NCI-H1930 (cell line): Measurements from ENCODE around the gene CCDC194.
"Not testable (repeated sequence)": the region's sequence is repeated elsewhere in the genome, so short reads cannot be mapped to it uniquely, and the experiment has no call there.

Experiments
- DNase-seq, 2 experiments: peaks; one replicate each; lab custom pipeline; 2025; lab: John Stamatoyannopoulos, UW

The CCDC194 gene

DNA sequence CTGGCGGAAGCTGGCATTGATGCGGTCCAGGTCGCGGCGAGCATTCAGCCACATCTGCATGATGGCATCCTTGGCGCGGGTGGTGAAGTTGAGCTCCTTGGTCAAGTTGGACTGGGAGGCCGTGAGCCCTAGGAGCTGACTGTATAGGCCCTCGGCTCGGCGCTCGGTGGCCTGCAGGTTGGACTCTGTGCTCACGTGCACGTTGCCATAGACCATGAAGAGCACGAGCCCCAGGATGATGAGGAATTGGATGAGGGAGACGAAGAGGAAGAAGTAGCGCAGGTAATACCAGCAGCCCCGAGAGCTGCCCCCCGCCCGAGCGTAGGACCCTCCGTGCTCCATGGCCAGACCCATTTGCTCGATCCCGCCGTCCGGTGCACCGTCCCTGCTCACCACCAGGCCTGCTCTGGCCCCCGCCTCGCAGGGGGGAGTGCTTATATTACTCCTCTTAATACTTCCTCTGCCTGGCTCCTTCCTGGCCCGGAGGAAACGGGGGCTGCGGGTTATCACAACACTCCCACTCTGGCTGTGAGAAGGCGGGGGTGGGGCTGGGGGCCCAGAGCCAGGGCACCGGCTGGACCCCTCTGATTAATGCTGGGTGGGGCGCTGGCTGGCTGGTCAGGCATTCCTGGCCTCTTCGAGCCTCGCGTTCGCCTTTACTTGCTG lies 16.9 kb downstream of the CCDC194 start, which contains the start of gene PLVAP:
Gene PLVAP (minus strand): TSS at position 408 of the 666 bp plus-strand sequence. CDS start 54 bp downstream, at position 354.
- DNase-seq = no peak

DNA sequence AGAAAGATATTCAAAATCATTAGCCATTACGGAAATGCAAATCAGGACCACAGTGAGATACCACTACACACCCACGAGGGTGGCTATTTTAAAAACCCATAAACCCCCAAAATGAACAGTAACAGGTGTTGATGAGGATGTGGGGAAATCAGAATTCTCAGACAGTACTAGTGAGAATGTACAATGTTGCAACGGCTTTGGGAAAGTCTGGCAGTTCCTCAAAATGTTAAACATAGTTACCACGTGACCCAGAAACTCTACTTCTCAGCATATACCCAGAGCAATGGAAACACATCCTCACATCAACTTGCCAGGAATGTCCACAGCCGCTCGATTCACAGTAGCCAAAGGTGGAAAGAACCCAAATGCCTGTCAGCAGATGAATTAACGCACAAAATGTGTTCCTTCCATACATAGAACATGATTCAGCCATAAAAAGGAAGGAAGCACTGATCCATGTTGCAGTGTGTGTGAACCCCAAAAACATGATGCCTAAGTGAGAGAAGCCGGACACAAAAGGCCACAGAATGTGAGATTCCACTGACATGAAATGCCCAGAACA lies 23.9 kb downstream of the CCDC194 start:
- DNase-seq = no peak

DNA sequence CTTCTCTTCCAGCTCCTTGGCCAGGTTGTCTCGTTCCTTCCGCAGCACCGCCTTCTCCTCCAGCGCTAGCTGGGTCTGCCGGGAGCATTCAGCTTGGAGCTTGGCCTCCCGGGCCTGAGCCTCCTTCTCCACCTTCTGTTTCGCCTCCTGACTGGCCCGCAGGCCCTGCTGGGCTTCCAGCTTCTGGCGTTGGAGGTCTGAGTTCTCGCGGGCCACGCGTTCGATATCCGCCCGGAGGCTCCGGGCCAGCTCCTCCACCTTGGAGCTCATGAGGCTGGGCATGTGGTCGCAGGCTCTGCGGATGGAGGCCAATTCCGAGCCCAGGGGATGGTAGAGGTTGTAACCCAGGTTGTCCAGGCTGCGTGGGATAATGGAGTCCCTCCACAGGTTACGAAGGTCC lies 28.6 kb downstream of the CCDC194 start:
- no peak for DNase-seq

DNA sequence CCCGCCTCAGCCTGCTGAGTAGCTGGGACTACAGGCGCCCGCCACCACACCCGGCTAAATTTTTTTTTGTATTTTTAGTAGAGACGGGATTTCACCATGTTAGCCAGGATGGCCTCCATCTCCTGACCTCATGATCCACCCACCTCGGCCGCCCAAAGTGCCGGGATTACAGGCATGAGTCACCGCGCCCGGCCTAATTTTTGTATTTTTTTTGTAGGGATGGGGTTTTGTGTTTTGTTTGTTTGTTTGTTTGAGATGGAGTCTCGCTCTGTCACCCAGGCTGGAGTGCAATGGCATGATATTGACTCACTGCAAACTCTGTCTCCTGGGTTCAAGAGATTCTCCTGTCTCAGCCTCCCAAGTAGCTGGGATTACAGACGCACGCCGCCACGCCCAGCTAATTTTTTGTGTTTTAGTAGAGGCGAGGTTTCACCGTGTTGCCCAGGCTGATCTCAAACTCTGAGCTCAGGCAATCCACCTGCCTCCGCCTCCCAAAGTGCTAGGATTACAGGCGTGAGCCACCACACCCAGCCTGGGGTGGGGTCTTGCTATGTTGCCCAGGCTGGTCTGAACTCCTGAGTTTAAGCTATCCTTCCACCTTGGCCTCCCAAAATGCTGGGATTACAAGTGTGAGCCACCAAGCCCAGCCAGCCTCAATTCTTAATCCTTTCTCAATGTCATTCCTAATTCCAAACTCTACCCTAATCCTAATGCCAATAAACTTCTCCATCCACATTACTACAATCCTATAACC lies 30.0 kb downstream of the CCDC194 start:
- not testable (repeated sequence) for DNase-seq

DNA sequence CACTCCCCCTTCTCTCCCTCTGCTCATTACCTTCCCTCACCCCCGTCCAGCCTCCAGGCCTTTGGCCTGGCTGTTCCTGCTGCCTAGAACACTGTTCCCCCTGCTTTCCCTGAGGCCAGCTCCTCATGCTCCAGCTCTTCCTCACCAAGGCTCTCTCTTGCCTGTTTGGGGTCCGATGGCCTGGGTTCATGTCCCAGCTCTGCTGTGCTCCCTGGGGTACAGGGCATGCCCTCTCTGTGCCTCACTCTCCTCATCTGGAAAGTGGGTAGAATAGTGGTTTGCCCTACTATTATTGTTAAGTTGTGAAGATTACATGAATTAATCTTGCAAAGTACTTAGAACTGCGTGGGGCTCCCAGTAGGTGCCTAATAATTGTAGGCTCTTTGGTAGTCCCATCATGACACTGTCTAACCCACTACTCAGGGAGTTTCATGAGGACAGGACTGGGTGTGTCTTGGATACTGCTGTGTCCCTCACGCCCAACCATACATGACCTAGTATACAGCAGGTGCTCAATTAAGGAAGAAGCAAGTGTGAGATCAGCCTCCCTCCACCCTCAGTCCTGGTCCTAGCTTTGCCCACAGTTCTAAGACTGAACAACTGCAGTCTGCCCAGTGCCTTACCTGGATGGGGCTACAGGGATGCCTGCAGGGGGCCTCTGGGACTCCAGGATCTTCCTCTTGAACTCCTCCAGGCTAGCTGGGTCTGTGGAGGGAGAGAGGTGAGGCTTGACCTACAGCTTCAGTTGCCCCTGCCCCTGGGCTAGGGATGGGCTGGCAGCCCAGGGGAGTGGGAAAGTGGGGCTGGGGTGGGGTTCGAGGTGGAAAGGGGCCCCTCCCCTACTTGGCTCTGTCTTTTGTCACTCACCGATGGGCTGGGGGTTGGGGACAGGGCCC lies 33.8 kb downstream of the CCDC194 start:
- no peak for DNase-seq

DNA sequence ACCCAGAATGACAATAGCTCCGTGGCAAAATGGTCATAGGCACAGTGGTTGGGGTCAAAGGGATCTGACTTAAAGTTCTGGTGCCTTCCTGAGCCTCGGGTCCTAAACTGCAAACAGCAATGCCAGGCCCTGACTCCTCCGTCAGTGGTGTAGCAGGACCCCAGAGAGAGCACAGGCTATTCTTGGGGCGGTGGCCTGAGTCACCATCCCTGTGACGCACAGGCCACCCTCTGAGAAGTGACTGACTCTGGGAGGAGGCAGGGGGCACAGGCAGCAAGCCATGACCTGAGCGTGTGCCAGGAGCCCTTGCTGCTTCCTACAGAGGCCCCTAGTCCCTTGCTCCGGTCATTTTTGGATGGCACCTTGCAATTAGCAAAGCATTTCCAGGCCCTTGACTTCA lies 35.6 kb downstream of the CCDC194 start:
- DNase-seq = no peak

DNA sequence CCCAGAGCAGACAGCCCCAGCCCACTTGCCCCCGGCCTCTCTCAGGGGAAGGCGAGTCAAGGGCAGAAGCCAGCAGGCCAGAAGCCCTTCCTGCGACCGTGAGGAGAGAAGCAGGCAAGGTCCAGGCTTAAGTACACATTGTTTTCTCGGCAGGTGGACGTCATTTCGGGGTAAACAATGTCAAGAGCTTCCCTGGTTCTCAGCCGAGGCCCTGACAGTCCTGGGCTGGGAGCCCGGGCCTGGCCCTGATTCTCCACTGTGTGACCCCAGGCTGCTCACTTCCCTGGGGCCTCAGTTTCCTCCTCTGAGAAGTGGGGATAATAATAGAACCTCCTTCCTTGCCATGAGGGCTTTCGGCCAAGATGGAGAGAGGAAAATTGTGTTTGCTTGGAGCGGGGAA lies 36.3 kb downstream of the CCDC194 start:
- DNase-seq = no peak

DNA sequence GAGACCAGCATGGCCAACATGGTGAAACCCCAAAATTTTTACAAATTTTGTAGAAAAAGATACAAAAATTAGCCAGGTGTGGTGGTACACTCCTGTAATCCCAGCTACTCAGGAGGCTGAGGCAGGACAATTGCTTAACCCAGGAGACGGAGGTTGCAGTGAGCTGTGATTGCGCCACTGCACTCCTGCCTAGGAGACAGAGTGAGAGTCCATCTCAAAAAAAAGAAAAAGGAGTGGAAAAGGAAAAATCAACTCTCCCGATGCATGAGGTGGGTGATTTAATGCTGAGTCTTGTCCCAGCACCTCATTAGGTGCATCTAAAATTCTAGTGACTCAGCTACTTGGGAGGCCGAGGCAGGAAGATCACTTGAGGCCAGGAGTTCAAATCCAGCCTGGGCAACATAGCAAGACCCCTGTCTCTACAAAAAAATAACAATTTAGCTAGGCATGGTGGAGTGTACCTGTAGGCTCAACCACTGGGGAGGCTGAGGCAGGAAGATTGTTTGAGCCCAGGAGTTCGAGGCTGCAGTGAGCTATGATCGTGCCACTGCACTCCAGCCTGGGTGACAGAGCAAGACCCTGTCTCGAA lies 36.8 kb downstream of the CCDC194 start:
- no peak for DNase-seq

DNA sequence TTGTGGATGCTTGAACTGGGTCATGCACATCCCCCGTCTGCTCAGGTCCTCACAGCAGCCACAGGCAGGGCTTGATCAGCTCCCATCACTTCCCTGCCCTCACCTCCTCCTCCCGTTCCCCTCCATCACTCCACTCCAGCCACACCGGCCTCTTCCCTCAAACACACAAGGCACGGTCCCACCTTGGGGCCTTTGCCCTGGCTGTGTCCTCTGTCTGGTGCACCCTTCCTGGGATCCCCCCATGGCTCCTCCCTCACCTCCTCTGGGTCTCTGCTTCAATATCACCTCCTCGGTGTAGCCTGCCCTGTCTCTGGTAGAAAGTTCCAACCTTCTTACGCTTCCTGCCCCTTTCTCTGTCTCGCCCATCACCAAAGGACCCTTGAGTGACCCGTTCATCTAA lies 40.6 kb downstream of the CCDC194 start:
- DNase-seq = no peak

DNA sequence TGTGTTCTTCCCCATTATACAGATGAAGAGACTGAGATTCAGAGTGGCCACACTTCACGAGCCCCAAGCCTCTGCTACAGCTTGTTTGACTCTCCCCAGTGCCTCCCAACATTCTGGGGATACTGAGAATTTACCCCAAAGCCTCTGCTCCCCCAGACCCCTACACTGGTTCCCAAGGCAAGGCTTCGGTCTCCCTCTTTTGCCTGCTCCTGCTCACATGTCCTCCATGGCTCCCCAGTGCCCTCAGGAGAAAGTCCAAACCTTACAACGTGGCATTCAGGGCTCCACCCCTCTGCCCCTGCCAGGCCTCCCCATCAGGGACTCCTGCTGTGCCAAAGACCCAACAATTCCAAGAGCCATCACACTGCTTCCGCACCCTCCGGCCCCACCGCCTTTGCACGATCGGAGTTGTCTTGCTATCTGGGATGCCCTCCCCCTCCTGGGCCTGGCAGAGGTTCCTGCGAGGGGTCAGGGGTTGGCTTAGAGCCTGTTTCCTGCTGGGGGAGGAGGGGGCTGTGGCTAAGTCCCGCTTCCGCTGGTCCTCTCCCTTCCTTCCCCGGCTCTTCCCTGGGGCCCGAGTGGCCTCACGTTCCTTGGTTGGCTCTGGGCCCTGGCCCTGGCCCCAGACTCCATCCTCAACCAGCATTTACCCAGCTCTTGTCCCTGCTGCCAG lies 41.3 kb downstream of the CCDC194 start:
- no peak for DNase-seq

DNA sequence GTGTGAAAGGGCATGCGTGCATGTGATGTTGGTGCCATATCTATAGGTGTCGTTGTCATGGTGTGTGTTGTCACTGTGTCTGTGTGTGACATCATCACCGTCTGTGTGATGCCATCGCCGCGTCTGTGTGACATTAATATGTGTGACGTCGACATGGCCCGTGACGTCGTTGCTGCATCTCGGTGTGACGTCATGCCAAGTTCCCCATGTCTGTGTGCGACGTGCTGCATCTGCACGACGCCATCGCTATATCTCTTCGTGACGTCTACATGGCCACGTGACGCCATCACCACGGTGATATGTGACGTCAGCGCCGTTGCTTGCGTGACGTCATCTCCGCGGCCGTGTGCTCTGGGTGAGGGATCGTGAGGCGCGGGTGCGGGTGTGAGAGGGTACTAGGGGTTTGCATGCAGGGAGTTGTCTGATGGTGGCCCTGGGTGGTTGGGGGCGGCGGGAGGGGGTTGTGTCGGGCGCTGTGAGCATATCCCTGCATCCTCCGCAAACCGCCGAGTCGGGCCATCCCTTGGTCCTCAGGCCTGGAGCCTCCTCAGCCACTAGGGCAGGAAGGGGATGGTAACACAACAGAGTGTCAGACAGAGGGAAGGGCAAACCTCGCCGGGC lies 42.1 kb downstream of the CCDC194 start:
- DNase-seq = peak in 1 of 2 experiments; percentile 8

DNA sequence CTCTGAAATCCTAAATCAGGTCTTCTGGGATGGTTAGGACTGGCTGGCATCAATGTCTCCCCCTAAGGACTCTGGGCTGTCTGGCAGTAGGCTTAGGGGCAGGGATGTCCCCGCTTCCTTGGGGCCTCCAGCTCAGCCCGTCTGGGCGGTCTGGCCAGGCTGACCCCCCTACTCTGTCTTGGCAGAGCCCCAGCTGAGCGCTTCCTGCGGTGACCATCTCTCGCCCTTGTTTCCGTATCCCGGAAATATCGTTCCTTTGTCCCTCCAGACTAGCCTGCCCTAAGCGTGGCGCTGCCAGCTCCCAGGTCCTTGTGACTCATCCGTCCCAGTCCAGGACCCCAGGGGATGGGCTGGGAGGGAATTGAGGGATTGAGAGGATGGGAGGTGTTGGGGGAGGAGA lies 45.3 kb downstream of the CCDC194 start:
- peak in 1 of 2 experiments; percentile 17 for DNase-seq

DNA sequence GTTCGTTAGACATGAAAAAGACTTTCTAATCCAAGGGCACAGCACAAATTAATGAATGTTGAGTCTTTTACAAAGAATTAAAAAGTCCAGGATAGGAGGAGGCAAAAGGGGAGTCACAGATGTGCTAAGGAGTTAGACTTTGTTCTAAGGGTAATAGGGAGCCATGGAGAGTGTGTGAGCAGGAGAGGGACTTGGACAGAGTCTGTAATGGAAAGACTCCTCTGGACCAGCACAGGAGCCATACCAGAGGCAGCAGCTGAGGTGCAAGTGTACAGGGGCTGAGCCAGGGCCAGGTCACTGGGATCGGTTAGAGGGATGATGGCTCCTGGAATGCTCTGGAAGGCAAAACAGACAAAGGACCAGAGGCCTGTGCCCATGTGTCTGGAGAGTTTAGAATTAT lies 46.1 kb downstream of the CCDC194 start:
- DNase-seq = no peak

DNA sequence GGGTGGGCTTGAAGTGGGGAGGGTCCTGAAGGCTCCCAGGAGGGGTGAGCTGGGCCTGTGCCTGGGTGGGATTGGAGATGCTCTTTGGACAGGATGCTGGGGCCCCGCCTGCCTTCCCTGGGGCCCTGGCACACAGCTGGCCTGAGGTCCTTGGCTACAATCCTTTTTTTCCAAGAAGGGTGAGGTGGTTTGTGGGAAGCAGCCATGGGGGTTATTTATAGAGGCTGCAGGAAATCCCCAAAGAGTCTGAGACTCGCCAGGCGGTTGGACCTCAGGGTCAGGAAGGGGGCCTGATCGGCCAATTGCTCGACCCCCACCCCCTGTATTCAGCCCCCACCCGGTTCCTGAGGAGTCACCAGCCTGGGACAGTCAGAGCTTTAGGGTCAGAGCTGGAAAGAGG lies 46.6 kb downstream of the CCDC194 start:
- DNase-seq = no peak

DNA sequence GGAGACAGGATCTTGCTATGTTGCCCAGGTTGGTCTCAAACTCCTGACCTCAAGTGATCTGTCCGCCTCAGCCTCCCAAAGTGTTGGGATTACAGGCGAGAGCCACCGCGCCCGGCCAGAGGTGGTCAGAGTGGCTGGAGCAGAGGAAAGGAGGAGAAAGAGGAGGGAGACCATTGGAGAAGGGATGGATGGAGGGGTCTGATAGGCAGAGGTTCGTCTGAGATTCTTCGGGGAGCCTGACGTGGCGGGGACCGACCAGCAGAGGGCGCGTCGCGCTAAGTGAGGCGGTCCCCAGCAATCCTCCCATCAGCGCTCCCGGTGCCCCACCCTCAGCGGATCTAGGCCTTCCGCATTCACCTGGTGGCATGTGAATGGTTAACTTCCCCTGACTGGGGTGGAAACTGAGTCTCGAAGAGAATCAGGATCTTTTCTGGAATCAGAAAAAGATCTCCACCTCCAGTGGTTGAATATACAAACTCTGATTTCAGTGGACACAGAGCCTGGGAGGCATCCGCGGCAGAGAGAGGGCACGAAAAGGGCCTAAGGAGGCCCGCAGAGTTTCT lies 47.8 kb downstream of the CCDC194 start:
- peak in 1 of 2 experiments; percentile 42 for DNase-seq

DNA sequence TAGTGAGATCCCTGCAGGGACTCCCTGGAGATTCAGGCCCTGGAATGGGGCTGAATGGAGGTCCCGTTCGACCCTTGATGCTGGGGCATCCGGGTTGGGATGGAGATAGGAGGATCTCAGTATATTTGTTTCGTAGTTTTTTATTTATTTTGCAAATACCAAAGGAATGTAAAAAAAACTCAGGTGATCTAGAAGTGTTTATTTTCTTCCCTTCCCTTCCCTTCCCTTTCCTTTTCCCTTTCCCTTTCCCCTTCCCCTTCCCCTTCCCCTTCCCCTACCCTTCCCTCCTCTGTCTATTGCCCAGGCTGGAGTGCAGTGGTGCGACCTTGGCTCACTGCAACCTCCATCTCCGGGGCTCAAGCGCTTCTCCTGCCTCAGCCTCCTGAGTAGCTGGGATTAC lies 52.2 kb downstream of the CCDC194 start:
- no peak for DNase-seq

DNA sequence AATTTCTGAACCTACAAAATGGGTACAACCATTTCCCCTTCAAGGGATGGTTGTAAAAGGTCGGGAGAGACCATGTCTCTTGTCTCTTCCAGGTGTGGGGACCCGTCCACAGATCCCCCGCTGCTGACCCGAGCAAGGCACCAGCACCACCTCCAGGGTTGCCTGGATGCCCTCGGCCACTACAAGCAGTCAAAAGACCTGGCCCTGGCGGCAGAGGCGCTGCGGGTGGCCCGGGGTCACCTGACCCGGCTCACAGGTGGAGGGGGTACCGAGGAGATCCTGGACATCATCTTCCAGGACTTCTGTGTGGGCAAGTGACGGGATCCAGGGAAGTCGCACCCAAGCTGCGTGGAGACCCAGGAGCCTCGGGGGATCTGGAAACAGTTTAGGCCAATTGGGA lies 52.6 kb downstream of the CCDC194 start:
- DNase-seq = no peak

DNA sequence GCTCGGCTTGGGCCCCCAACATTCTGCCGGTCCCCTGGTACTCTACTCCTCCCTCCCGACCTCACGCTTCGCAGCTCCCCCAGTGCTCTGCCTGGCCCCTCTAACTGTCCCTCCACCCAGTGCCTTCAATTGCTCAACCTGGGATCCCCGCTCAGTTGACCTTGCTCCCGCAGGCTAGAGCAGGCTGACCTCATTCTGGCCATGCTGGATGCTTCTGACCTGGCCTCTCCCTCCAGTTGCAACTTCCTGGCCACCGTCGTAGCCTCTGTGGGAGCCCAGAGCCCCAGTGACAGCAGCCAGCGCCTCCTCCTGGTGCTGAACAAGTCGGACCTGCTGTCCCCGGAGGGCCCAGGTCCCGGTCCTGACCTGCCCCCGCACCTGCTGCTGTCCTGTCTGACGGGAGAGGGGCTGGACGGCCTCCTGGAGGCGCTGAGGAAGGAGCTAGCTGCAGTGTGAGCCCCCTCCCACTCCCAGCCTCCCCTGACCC lies 53.1 kb downstream of the CCDC194 start:
- DNase-seq = no peak
